Astrocyte (in vitro differentiated cells and primary cell): ENCODE data around the gene TRAFD1.

Source experiments
- EZH2 ChIP-seq: IDR thresholded peaks from 2 replicates; pipeline ENCODE4 v1.6.1; 2012; ENCODE audit warnings: mild to moderate bottlenecking, low read length, inconsistent platforms; ENCODE audit not compliant: insufficient read depth
- TF ChIP-seq, protein P1 (sequence below): IDR thresholded peaks from 2 replicates; pipeline ENCODE4 v1.5.1; 2011; ENCODE audit warnings: low read depth, mild to moderate bottlenecking, inconsistent platforms, low read length, moderate library complexity; ENCODE audit not compliant: insufficient read depth

DNA sequence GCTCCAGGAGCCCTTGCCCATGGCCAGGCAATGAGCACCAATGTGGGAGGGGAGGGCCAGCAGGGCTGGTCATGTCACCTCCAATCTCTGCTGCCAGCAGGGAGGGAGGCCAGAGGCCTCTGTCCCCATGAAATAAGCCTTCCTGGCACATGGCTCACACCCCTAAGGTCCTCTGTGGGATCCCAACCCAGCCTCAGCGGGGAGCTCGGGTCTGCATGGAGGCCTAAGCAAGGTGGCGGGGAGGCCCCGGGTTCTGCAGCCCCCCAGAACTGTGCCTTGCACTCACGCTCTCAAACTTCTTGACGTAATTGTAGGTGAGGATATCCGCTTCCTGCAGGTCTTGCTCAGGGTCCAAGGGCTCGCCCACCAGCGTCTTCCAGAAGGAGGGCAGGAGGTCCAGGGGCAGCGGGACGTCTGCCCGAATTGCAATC lies 41.7 kb downstream of the TRAFD1 start:
- TF ChIP-seq, protein P1, sequence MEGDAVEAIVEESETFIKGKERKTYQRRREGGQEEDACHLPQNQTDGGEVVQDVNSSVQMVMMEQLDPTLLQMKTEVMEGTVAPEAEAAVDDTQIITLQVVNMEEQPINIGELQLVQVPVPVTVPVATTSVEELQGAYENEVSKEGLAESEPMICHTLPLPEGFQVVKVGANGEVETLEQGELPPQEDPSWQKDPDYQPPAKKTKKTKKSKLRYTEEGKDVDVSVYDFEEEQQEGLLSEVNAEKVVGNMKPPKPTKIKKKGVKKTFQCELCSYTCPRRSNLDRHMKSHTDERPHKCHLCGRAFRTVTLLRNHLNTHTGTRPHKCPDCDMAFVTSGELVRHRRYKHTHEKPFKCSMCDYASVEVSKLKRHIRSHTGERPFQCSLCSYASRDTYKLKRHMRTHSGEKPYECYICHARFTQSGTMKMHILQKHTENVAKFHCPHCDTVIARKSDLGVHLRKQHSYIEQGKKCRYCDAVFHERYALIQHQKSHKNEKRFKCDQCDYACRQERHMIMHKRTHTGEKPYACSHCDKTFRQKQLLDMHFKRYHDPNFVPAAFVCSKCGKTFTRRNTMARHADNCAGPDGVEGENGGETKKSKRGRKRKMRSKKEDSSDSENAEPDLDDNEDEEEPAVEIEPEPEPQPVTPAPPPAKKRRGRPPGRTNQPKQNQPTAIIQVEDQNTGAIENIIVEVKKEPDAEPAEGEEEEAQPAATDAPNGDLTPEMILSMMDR: no peak
- TF ChIP-seq EZH2: no peak
